ENCODE measurements around the gene PNMA6F. TPM values are rescaled to one million over a fixed set of nuclear protein-coding genes. Genes with fewer than 3 reads are reported as not detected.
"Not testable (repeated sequence)": the region's sequence is repeated elsewhere in the genome, so short reads cannot be mapped to it uniquely, and the experiment has no call there.

The PNMA6F gene
- total RNA-seq, 2 experiments from 2014 or later, result not detected

DNA sequence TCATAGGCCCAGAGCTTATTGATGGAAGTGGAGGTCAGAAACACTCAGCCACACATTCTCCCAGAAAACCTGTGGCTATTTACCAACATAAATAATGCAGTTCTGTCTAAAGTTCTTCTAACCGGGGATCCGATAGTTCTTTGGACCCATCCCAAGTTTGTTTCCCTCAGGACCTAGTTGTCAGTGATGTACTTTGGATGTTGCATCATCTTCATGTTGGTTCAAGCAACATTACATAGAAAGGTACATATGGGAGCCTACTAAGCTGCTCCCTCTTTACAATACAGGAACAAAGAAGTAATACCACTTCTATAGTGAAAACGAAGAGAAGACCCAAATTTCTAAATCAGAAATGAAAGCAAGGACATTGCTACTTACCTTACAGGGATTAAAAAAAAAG, 39.8 kb downstream of the PNMA6F start:
- CTCF ChIA-PET; H3K27ac Mint-ChIP-seq; intact Hi-C loops (cut with micrococcal nuclease); H3K4me3 Mint-ChIP-seq; H3K4me1 Mint-ChIP-seq (ENCODE audit: low read depth); H3K36me3 Mint-ChIP-seq; H3K27me3 Mint-ChIP-seq; POLR2A ChIA-PET; H3K9me3 Mint-ChIP-seq; DNase-seq: not testable (repeated sequence)

DNA sequence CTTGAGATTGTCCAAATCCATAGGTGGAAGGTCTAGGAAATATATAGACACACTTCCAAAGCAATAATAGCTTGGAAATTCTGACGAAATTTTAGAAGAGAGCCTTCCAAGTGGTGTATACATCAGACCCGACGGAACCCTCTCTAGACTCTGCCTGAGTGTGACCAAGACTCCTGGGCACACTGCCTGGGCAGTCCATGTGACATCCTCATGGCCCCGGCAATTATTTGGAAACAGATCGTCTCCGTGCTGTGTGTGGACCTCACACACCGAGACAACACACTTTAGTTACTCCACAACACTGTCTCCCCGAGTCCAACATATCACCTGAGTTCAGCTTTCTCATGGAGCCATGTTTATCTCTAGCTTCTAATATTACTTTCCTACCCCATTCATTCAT, 42.3 kb downstream of the PNMA6F start:
- CTCF ChIA-PET; H3K27me3 Mint-ChIP-seq; H3K36me3 Mint-ChIP-seq; DNase-seq; H3K4me1 Mint-ChIP-seq (ENCODE audit: low read depth); H3K27ac Mint-ChIP-seq; H3K4me3 Mint-ChIP-seq; H3K9me3 Mint-ChIP-seq; POLR2A ChIA-PET; intact Hi-C loops (cut with micrococcal nuclease): not testable (repeated sequence)

DNA sequence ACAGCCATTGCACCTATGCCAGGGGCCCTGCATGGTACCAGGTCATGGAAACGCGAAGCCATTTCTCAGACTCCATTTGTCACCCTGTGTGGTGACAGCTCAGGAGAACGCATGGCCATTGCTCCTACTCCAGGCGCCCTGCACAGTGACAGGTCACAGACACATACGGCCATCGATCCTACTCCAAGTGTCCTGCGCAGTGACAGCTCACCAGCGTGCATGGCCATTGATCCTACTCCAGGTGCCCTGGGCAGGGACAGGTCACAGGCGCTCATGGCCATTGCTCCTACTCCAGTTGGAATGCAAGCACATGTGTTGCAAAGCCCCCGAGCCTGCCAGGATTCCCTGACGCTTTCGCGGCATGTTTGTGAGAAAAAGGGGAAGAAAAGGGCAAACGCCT, 45.5 kb downstream of the PNMA6F start:
- H3K4me3 Mint-ChIP-seq; intact Hi-C loops (cut with micrococcal nuclease); H3K36me3 Mint-ChIP-seq; H3K27ac Mint-ChIP-seq; H3K9me3 Mint-ChIP-seq; CTCF ChIA-PET; H3K4me1 Mint-ChIP-seq (ENCODE audit: low read depth); H3K27me3 Mint-ChIP-seq; DNase-seq; POLR2A ChIA-PET: not testable (repeated sequence)

DNA sequence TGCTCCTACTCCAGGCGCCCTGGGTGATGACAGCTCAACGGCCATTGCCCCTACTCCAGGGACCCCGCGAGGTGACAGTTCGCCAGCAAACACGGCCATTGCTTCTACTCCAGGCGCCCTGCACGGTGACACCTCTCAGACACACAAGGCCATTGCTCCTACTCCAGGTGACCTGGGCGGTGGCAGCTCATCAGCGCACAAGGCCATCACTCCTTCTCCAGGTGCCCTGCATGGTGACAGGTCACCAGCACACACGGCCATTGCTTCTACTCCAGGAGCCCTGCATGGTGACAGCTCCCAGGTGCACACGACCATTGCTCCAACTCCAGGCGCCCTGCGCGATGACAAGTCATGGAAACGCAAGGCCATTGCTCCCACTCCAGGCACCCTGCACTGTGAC, 46.1 kb downstream of the PNMA6F start:
- H3K4me1 Mint-ChIP-seq (ENCODE audit: low read depth); DNase-seq; H3K4me3 Mint-ChIP-seq; intact Hi-C loops (cut with micrococcal nuclease); H3K27ac Mint-ChIP-seq; H3K36me3 Mint-ChIP-seq; POLR2A ChIA-PET; H3K9me3 Mint-ChIP-seq; CTCF ChIA-PET; H3K27me3 Mint-ChIP-seq: not testable (repeated sequence)

DNA sequence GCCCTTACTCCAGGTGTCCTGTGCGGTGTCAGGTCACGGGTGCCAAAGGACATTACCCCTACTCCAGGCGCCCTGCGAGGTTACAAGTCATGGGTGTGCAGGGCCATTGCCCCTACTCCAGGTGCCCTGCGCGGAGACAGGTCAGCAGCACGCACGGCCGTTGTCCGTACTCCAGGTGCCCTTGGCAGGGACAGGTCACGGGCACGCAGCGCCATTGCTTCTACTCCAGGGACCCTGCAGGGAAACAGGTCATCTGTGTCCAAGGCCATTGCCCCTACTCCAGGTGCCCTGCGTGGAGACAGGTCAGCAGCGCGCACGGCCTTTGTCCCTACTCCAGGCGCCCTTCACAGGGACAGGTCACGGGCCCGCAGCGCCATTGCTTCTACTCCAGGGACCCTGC, 49.0 kb downstream of the PNMA6F start:
- H3K36me3 Mint-ChIP-seq; H3K4me1 Mint-ChIP-seq (ENCODE audit: low read depth); POLR2A ChIA-PET; H3K27ac Mint-ChIP-seq; H3K27me3 Mint-ChIP-seq; H3K9me3 Mint-ChIP-seq; CTCF ChIA-PET; DNase-seq; H3K4me3 Mint-ChIP-seq; intact Hi-C loops (cut with micrococcal nuclease): not testable (repeated sequence)

DNA sequence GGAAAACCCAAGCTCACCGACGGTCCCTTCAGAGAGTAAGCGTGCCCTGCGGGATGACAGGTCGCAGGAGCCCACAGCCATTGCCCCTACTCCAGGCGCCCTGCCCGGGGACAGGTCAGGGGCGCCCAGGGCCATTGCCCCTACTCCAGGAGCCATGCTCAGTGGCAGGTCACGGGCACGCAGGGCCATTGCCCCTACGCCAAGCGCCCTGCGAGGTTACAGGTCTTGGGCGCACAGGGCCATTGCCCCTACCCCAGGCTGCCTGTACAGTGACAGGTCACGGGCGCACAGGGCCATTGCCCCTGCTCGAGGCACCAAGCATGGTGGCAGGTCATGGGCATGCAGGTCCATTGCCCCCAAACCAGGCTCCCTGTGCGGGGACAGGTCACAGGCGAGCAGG, 49.5 kb downstream of the PNMA6F start:
- H3K9me3 Mint-ChIP-seq; H3K27me3 Mint-ChIP-seq; POLR2A ChIA-PET; CTCF ChIA-PET; DNase-seq; H3K4me1 Mint-ChIP-seq (ENCODE audit: low read depth); H3K27ac Mint-ChIP-seq; intact Hi-C loops (cut with micrococcal nuclease); H3K36me3 Mint-ChIP-seq; H3K4me3 Mint-ChIP-seq: not testable (repeated sequence)

Other genes starting within 250 kb of the PNMA6F start
- gene PNMA6A, start 249.3 kb downstream of the PNMA6F start, total RNA-seq, result under 1 TPM; 0.50 to 0.56 TPM
- gene MAGEA1, start 142.5 kb downstream of the PNMA6F start, total RNA-seq, result not detected
- 10 to 100 TPM; 11.3 to 11.5 TPM for gene ZNF275, start 12.4 kb upstream of the PNMA6F start, total RNA-seq
- not detected for gene PNMA6E, start 79.6 kb upstream of the PNMA6F start, total RNA-seq
- gene ZFP92, start 89.7 kb upstream of the PNMA6F start, total RNA-seq, result 1 to 10 TPM; 1.5 to 1.6 TPM
- gene TREX2, start 124.3 kb upstream of the PNMA6F start, total RNA-seq, result 1 to 10 TPM in 1 of 2 experiments, under 1 TPM in 1; 0.74 to 1.1 TPM
- 10 to 100 TPM; 59.1 to 62.3 TPM for gene HAUS7, start 148.8 kb upstream of the PNMA6F start, total RNA-seq
- gene BGN, start 173.2 kb upstream of the PNMA6F start, total RNA-seq, result not detected
- gene ATP2B3, start 195.9 kb upstream of the PNMA6F start, total RNA-seq, result not detected